DND-41 (cell line): ENCODE results near the gene IPO7.

Source experiments
- EZH2 ChIP-seq: IDR thresholded peaks from 3 replicates; pipeline ENCODE4 v1.6.1; 2012; ENCODE audit warnings: borderline replicate concordance, low read depth, mild to moderate bottlenecking, moderate library complexity, low read length, inconsistent platforms; ENCODE audit not compliant: severe bottlenecking
- TF ChIP-seq, protein P1 (sequence below): IDR thresholded peaks from 2 replicates; pipeline ENCODE4 v1.5.1; 2012; ENCODE audit warnings: borderline replicate concordance, low read length, moderate library complexity, mild to moderate bottlenecking; ENCODE audit not compliant: poor library complexity, severe bottlenecking; ENCODE audit errors: extremely low read depth

- TF ChIP-seq EZH2, result no peak
- TF ChIP-seq, protein P1, sequence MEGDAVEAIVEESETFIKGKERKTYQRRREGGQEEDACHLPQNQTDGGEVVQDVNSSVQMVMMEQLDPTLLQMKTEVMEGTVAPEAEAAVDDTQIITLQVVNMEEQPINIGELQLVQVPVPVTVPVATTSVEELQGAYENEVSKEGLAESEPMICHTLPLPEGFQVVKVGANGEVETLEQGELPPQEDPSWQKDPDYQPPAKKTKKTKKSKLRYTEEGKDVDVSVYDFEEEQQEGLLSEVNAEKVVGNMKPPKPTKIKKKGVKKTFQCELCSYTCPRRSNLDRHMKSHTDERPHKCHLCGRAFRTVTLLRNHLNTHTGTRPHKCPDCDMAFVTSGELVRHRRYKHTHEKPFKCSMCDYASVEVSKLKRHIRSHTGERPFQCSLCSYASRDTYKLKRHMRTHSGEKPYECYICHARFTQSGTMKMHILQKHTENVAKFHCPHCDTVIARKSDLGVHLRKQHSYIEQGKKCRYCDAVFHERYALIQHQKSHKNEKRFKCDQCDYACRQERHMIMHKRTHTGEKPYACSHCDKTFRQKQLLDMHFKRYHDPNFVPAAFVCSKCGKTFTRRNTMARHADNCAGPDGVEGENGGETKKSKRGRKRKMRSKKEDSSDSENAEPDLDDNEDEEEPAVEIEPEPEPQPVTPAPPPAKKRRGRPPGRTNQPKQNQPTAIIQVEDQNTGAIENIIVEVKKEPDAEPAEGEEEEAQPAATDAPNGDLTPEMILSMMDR, result no peak
These were observed 7.4 kb upstream of the IPO7 start for GRCh38 chr11:9377036-9377435.
